Adrenal gland (tissue), 12 donors: ENCODE data around the gene KCNK5. TPM values are rescaled to one million over a fixed set of nuclear protein-coding genes. Genes with fewer than 3 reads are reported as not detected.
A peak's percentile ranks its signal among the peaks of the same experiment; 100 is the strongest.

Experiments used
- DNase-seq, 7 donors: peaks; one replicate each; pipeline ENCODE4 v3.0.0-alpha.2; 2019 to 2020
- H3K27ac ChIP-seq, 5 donors: fragments of 200-600 bp; sonication (generic) in 4 of 5; 1 replicate in 3 of 5; 2 replicates in 2 of 5; pipeline versions ENCODE4 v1.5.1 to v1.8.0; 2016 to 2020; ENCODE audit warnings: mild to moderate bottlenecking in 1 of 5
- H3K27me3 ChIP-seq: fragments of 200-600 bp; 2 replicates; pipeline ENCODE4 v1.8.0; 2021
- H3K36me3 ChIP-seq, 2 donors: fragments of 200-600 bp; replicated peaks in 1 of 2; 1 replicate in 1 of 2; 2 replicates in 1 of 2; pipeline versions ENCODE4 v1.5.1 to v1.8.0; 2018 to 2022
- H3K4me1 ChIP-seq, 2 donors: fragments of 200-600 bp; replicated peaks in 1 of 2; 1 replicate in 1 of 2; 2 replicates in 1 of 2; pipeline versions ENCODE4 v1.5.1 to v1.8.0; 2018 to 2021
- H3K4me3 ChIP-seq, 4 donors: fragments of 200-600 bp; sonication (generic) in 3 of 4; one replicate each; pipeline ENCODE4 v1.5.1; 2016 to 2018
- H3K9me3 ChIP-seq, 3 donors: fragments of 200-600 bp; sonication (generic) in 1 of 3; replicated peaks in 1 of 3; 1 replicate in 2 of 3; 2 replicates in 1 of 3; pipeline versions ENCODE4 v1.5.1 to v1.8.0; 2016 to 2021
- POLR2A ChIP-seq, 2 donors: fragments of 450-650 bp; IDR thresholded peaks; one replicate each; pipeline ENCODE4 v1.6.1; 2017; ENCODE audit warnings: antibody characterized with exemption in 2 of 2, mild to moderate bottlenecking in 2 of 2, moderate library complexity in 1 of 2
- WGBS, 4 donors: extraction: QIAGEN DNeasy Blood & Tissue Kit in 2 of 4; methylation state at CpG; one replicate each; pipeline versions ENCODE4 v1.1.5 to v1.1.7; 2013 to 2017; 5-methylcytosine and 5-hydroxymethylcytosine counted together
- intact Hi-C, 2 donors: fragments of 100-400 bp; cut with DNase I; formaldehyde crosslinking; loops; one replicate each; pipeline versions ENCODE4 v1.14.1 to v1.15.0; 2022 to 2023
- polyA plus RNA-seq, 3 donors: library from polyadenylated mRNA; stranded (reverse); fragments of 200-250 nt in 2 of 3; fragments of 350-450 nt in 1 of 3; fragmentation: Illumina TruSeq in 1 of 3; extraction: RNeasy Lipid Tissue Mini Kit (QIAGEN cat#74804) in 1 of 3; gene quantifications; one replicate each; pipeline ENCODE4 v1.2.3, GENCODE V29; 2013 to 2014
- total RNA-seq, 9 donors: library from RNA; depleted of rRNA in 4 of 9; stranded (reverse); fragments of >200 nt in 4 of 9; fragments of 120-200 nt in 1 of 9; fragmentation: NEBNext Ultra II Directional in 1 of 9; extraction: Animal tissue kit (Norgen Biotek cat#: 25700) in 1 of 9; gene quantifications; one replicate each; pipeline versions ENCODE4 v1.1.0 to v1.2.4, GENCODE V29; 2013 to 2023
- TF ChIP-seq, protein P1 (sequence below), 6 experiments: fragments of 450-650 bp in 4 of 6; fragments of 200-600 bp in 2 of 6; sonication (generic) in 1 of 6; IDR thresholded peaks; 1 replicate in 5 of 6; 2 replicates in 1 of 6; pipeline versions ENCODE4 v1.5.1 to v1.8.0; 2016 to 2021; ENCODE audit warnings: antibody characterized with exemption in 6 of 6, mild to moderate bottlenecking in 2 of 6, moderate library complexity in 1 of 6
- donor health status: healthy with polysubstance abuse.
- donor health status: Bipolar disorder and iron deficiency.
- donor health status: DM: yes; HTN: yes; CAD: no.
- donor health status: DM: no; HTN: no; CAD: no.
- donor health status: DM: no; HTN: no; CAD: no.
- donor health status: DM: yes; HTN: yes; CAD: no.

Gene KCNK5
- total and polyA plus RNA-seq, 12 donors = 0.26 to 57.1 (median 1.0) TPM

DNA sequence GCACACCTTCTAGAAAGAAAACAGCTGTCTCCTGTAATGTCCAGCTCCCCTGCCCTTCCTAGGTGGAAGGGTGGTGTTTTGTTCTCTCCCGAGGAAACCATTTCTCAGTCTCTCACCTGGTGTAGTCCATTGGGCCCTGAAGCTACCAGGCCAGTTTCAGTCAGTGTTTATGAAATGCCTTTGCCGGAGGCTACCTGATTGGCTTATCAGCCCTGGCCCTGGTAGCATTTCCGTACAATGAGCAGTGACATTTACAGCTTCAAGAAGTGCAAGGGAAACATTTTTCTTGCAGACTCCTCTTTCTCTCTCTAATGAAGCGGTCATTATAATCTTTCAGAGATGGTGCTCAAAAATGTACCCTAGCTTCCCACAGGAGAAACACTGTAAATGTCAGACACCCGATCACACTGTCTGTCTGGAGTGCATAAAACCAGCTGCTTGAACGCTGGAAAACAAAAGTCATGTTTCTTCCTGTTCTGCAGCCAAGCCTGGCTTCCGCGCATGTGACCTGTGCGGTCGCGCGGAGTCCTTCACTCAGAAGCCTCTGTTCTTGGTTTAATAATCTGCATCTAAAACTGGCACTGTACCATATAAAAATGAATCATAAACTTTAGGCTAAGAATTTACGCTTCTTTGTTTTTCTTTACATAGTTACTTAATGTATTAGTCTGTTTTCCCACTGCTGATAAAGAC, 85.9 kb downstream of the KCNK5 start:
- Histone ChIP-seq H3K4me3 (no peak overlapping the region), H3K27ac (no peak overlapping the region), H3K4me1 (no peaks in the 10 kb centered on the region), H3K36me3 (no peaks in the 10 kb centered on the region), H3K9me3 (no peaks in the 10 kb centered on the region), H3K27me3 (no peaks in the 10 kb centered on the region)
- DNase-seq = no peak
- no peak for TF ChIP-seq POLR2A (IDR thresholded peaks at IDR 0.05)
- TF ChIP-seq, protein P1, sequence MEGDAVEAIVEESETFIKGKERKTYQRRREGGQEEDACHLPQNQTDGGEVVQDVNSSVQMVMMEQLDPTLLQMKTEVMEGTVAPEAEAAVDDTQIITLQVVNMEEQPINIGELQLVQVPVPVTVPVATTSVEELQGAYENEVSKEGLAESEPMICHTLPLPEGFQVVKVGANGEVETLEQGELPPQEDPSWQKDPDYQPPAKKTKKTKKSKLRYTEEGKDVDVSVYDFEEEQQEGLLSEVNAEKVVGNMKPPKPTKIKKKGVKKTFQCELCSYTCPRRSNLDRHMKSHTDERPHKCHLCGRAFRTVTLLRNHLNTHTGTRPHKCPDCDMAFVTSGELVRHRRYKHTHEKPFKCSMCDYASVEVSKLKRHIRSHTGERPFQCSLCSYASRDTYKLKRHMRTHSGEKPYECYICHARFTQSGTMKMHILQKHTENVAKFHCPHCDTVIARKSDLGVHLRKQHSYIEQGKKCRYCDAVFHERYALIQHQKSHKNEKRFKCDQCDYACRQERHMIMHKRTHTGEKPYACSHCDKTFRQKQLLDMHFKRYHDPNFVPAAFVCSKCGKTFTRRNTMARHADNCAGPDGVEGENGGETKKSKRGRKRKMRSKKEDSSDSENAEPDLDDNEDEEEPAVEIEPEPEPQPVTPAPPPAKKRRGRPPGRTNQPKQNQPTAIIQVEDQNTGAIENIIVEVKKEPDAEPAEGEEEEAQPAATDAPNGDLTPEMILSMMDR (IDR thresholded peaks at IDR 0.05) = no peak
- WGBS, 4 donors = 51 to 72% (median 61%) methylated on average over 13 of the region's 13 CpGs
- intact Hi-C loops = no loop called here

DNA sequence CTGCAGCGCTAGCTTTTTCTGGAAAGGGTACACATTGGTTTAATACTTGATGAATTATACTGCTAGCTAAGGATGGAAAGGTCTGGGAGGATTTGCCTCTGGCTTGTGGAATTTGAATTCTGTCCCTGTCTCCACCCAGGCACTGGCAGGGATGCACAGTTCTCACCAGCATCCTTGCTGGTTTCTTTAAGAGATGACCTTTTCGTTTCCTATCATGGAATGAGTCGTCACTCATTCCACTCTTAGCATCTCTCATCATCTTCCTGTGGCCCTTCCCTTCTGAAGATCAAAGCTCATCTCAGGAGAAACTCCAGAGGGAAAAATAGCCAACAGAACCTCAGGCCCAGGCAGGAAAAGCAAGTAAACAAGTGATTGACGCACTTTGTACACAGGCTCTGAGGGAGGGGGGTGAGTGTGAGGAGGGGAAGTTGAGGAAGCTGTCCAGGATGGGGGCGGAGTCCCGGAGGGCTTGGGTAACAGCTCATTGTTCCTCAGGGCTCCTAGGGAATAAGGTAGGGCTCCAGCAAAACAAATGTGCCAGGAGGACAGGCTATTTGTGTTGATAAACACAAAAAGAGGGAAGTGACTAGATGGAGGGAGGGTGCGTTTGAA, 88.6 kb downstream of the KCNK5 start:
- DNase-seq = peak in 3 of 7 donors; percentile 31 to 56 (median 34)
- intact Hi-C loops = no loop called here
- Histone ChIP-seq H3K9me3 (peaks cover 0 to 6% (median 0%) of the 10 kb centered on the region in 3 donors), H3K27me3 (no peaks in the 10 kb centered on the region), H3K4me3 (no peak overlapping the region), H3K27ac (no peak overlapping the region), H3K4me1 (no peaks in the 10 kb centered on the region), H3K36me3 (no peaks in the 10 kb centered on the region)
- 49 to 62% (median 56%) methylated on average over 7 of the region's 7 CpGs for WGBS, 4 donors
- TF ChIP-seq, protein P1 (IDR thresholded peaks at IDR 0.05) = no peak
- TF ChIP-seq POLR2A (IDR thresholded peaks at IDR 0.05) = no peak

Other genes with a start within 250 kb of the KCNK5 start
- under 1 TPM in 4 of 9 donors, not detected in 5; 0.06 to 0.42 (median 0.12) TPM for gene GLP1R, start 180.7 kb downstream of the KCNK5 start, total RNA-seq
- gene GLP1R, start 180.7 kb downstream of the KCNK5 start, polyA plus RNA-seq = under 1 TPM in 1 of 3 donors, not detected in 2; 0.11 TPM
- 10 to 100 TPM; 11.4 to 25.1 (median 15.1) TPM for gene SAYSD1, start 114.3 kb downstream of the KCNK5 start, total RNA-seq
- 10 to 100 TPM in 2 of 3 donors, 1 to 10 TPM in 1; 9.0 to 13.2 (median 10.5) TPM for gene SAYSD1, start 114.3 kb downstream of the KCNK5 start, polyA plus RNA-seq
- gene KCNK17, start 84.9 kb upstream of the KCNK5 start, total RNA-seq = under 1 TPM in 1 of 9 donors, not detected in 8; 0.36 TPM
- gene KCNK17, start 84.9 kb upstream of the KCNK5 start, polyA plus RNA-seq = under 1 TPM; 0.10 to 0.16 (median 0.11) TPM
- gene KCNK16, start 93.2 kb upstream of the KCNK5 start, total RNA-seq = not detected
- gene KCNK16, start 93.2 kb upstream of the KCNK5 start, polyA plus RNA-seq = not detected